RWPE2 (cell line): ENCODE data around the gene SPIC.
"Not testable (repeated sequence)": the region's sequence is repeated elsewhere in the genome, so short reads cannot be mapped to it uniquely, and the experiment has no call there.

Experiments
- ATAC-seq: fragments of 200-7000 bp; cut with Tn5 transposase; 3 replicates; pipeline ENCODE4 v1.9.1; 2021; ENCODE audit warnings: low read depth
- DNase-seq: peaks from one replicate; pipeline ENCODE4 v3.0.0-alpha.2; 2020; ENCODE audit warnings: low spot score
- H3K27ac ChIP-seq: fragments of 450-650 bp; 2 replicates; pipeline ENCODE4 v1.5.1; 2017; ENCODE audit warnings: mild to moderate bottlenecking; ENCODE audit not compliant: poor library complexity, severe bottlenecking
- H3K27me3 ChIP-seq: fragments of 250-450 bp; sonication (Bioruptor Pico); 2 replicates; pipeline ENCODE4 v1.5.1; 2021; ENCODE audit warnings: mild to moderate bottlenecking, moderate library complexity; ENCODE audit not compliant: insufficient read depth, poor library complexity, severe bottlenecking
- H3K36me3 ChIP-seq: fragments of 250-450 bp; sonication (Bioruptor Pico); 2 replicates; pipeline ENCODE4 v1.5.1; 2020; ENCODE audit warnings: low read depth, mild to moderate bottlenecking, moderate library complexity
- H3K4me1 ChIP-seq: fragments of 250-450 bp; sonication (Bioruptor Pico); 2 replicates; pipeline ENCODE4 v1.5.1; 2021; ENCODE audit warnings: mild to moderate bottlenecking, moderate library complexity; ENCODE audit not compliant: insufficient read depth, poor library complexity, severe bottlenecking
- H3K4me3 ChIP-seq: fragments of 250-450 bp; sonication (Bioruptor Pico); 2 replicates; pipeline ENCODE4 v1.5.1; 2021; ENCODE audit warnings: mild to moderate bottlenecking, moderate library complexity; ENCODE audit not compliant: severe bottlenecking
- H3K9me3 ChIP-seq: fragments of 250-450 bp; sonication (Bioruptor Pico); 2 replicates; pipeline ENCODE4 v1.5.1; 2021; ENCODE audit warnings: mild to moderate bottlenecking, moderate library complexity; ENCODE audit not compliant: severe bottlenecking
- TF ChIP-seq, protein P1 (sequence below): fragments of 450-650 bp; IDR thresholded peaks from one replicate; pipeline ENCODE4 v1.5.1; 2017; ENCODE audit warnings: mild to moderate bottlenecking, moderate library complexity; ENCODE audit not compliant: poor library complexity, severe bottlenecking

SPIC gene

DNA sequence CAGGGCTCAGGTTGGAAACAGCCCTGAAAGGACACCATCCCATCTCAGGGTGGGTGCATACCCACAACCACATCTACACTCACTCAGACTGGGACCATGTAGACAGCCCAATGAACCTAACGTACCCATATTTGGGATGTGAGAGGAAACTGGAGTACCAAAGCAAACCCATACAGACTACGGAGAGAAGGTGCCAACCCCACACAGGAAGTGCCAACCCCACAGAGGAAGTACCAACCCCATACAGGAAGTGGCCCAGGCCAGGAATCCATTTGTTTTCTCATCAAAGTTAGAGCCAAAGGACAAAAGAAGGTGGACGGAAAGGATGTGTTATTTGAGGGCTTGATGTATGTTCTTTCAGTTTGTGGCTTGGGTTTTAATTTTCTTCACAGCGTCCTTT, 19.5 kb upstream of the SPIC start:
- Histone ChIP-seq H3K4me3 (no peak overlapping the region), H3K36me3 (no peaks in the 10 kb centered on the region), H3K4me1 (peaks cover 9% of the 10 kb centered on the region), H3K27ac (no peak overlapping the region), H3K27me3 (no peaks in the 10 kb centered on the region), H3K9me3 (no peaks in the 10 kb centered on the region)
- DNase-seq (no peak), ATAC-seq (no peak)
- TF ChIP-seq, protein P1, sequence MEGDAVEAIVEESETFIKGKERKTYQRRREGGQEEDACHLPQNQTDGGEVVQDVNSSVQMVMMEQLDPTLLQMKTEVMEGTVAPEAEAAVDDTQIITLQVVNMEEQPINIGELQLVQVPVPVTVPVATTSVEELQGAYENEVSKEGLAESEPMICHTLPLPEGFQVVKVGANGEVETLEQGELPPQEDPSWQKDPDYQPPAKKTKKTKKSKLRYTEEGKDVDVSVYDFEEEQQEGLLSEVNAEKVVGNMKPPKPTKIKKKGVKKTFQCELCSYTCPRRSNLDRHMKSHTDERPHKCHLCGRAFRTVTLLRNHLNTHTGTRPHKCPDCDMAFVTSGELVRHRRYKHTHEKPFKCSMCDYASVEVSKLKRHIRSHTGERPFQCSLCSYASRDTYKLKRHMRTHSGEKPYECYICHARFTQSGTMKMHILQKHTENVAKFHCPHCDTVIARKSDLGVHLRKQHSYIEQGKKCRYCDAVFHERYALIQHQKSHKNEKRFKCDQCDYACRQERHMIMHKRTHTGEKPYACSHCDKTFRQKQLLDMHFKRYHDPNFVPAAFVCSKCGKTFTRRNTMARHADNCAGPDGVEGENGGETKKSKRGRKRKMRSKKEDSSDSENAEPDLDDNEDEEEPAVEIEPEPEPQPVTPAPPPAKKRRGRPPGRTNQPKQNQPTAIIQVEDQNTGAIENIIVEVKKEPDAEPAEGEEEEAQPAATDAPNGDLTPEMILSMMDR = no peak

DNA sequence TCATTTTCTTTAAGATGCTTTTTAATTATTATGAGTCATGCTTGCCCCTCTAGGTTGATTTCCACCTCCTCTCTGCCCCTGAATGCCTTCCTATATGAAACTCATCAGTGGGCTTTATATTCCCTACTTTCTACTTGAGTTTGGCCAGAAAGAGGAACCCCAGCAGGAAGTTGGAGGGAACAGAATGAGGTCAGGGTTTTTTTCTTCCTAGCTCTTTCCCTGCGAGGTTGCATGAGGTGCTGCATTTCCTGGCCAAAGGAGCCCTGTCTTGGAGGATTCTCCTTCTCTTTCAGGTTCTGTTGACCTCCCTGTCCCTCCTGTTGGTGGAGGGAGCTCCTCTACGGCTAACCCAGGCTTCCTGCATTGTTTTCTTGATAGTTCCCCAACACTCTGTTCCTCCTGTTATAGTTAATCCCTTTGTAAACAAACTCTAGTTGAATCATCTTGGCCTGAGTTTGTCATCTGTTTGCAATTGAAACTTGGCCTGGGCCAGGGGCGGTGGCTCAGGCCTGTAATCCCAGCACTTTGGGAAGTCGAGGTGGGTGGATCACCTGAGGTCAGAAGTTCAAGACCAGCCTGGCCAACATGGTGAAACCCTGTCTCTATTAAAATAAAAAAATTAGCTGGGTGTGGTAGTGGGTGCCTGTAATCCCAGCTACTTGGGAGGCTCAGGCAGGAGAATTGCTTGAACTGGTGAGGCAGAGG, 15.3 kb upstream of the SPIC start:
- ATAC-seq = peak; percentile 99
- peaks cover 9% of the 10 kb centered on the region for H3K4me1 ChIP-seq
- no peaks in the 10 kb centered on the region for H3K36me3 ChIP-seq
- TF ChIP-seq, protein P1 = no peak
- H3K27ac ChIP-seq = no peak overlapping the region
- DNase-seq = no peak
- no peak overlapping the region for H3K4me3 ChIP-seq
- H3K27me3 ChIP-seq = no peaks in the 10 kb centered on the region
- H3K9me3 ChIP-seq = no peaks in the 10 kb centered on the region

DNA sequence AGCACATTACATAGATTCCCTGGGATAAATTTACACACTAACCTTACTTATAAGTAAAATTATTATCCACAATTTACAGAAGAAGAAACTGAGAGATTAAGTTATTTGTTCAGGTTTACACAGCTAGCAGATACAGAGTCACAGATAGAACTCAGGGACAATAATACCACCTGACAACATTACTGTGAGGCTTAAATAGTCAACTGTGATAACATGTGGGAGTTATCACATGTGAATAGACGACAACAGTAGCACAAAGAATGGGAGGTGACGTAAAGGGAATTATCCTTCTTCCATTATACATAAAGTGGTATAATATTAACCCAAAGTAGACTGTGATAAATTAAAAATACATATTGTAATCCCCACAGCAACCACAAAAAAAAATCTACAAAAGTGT, 6.2 kb upstream of the SPIC start:
- TF ChIP-seq, protein P1 = no peak
- DNase-seq (no peak), ATAC-seq (no peak)
- H3K36me3 ChIP-seq = no peaks in the 10 kb centered on the region
- no peaks in the 10 kb centered on the region for H3K9me3 ChIP-seq
- H3K4me3 ChIP-seq = no peak overlapping the region
- no peak overlapping the region for H3K27ac ChIP-seq
- H3K4me1 ChIP-seq = no peaks in the 10 kb centered on the region
- H3K27me3 ChIP-seq = no peaks in the 10 kb centered on the region

- Histone ChIP-seq H3K9me3 (no peaks in the 10 kb centered on the region), H3K36me3 (no peaks in the 10 kb centered on the region), H3K4me1 (no peaks in the 10 kb centered on the region), H3K4me3 (no peak overlapping the region), H3K27ac (no peak overlapping the region), H3K27me3 (no peaks in the 10 kb centered on the region)
- TF ChIP-seq, protein P1 = no peak
- DNase-seq (no peak), ATAC-seq (no peak)
Measured at GRCh38 chr12:101470939-101471338, 4.2 kb upstream of the SPIC start.

- H3K4me1 ChIP-seq, H3K4me3 ChIP-seq, H3K9me3 ChIP-seq, H3K36me3 ChIP-seq, DNase-seq, H3K27ac ChIP-seq, ATAC-seq, H3K27me3 ChIP-seq: not testable (repeated sequence)
Measured at GRCh38 chr12:101471878-101472277, 3.3 kb upstream of the SPIC start.
